ENCODE results near the gene KLHL11. TPM values are rescaled to one million over a fixed set of nuclear protein-coding genes. Genes with fewer than 3 reads are reported as not detected.

KLHL11 gene
- total and polyA plus RNA-seq, 2 experiments from 2014 or later, result 21.3 to 29.2 TPM

GRCh38 chr17:41905172-41905571, 39.9 kb upstream of the KLHL11 start:
- DNase-seq (ENCODE audit: low read depth in 1 of 2, low spot score in 1 of 2), result no peak
- Histone ChIP-seq H3K9me3 (ENCODE audit: low read depth) (no peaks in the 10 kb centered on the region), H3K27me3 (no peaks in the 10 kb centered on the region), H3K27ac (no peak overlapping the region), H3K4me1 (ENCODE audit: low read depth) (no peaks in the 10 kb centered on the region), H3K4me3 (no peak overlapping the region), H3K36me3 (peaks cover 52% of the 10 kb centered on the region)
- no peak for TF ChIP-seq CTCF (IDR thresholded peaks at IDR 0.05; ENCODE audit: low read depth, low read length)

- peaks cover 50% of the 10 kb centered on the region for H3K36me3 ChIP-seq
- H3K4me1 ChIP-seq (ENCODE audit: low read depth), result no peaks in the 10 kb centered on the region
Observed at GRCh38 chr17:41904242-41904841, 39.1 kb upstream of the KLHL11 start.

GRCh38 chr17:41901646-41902045, 36.4 kb upstream of the KLHL11 start:
- no peaks in the 10 kb centered on the region for H3K9me3 ChIP-seq (ENCODE audit: low read depth)
- no peak for DNase-seq (ENCODE audit: low read depth in 1 of 2, low spot score in 1 of 2)
- H3K27ac ChIP-seq, result no peak overlapping the region
- H3K27me3 ChIP-seq, result no peaks in the 10 kb centered on the region
- peaks cover 59% of the 10 kb centered on the region for H3K36me3 ChIP-seq
- no peaks in the 10 kb centered on the region for H3K4me1 ChIP-seq (ENCODE audit: low read depth)
- no peak overlapping the region for H3K4me3 ChIP-seq
- no peak for TF ChIP-seq CTCF (IDR thresholded peaks at IDR 0.05; ENCODE audit: low read depth, low read length)

More at GRCh38 chr17:41904242-41904841, 39.1 kb upstream of the KLHL11 start:
- DNase-seq (ENCODE audit: low read depth in 1 of 2, low spot score in 1 of 2), result no peak
- Histone ChIP-seq H3K27ac (no peak overlapping the region), H3K9me3 (ENCODE audit: low read depth) (no peaks in the 10 kb centered on the region), H3K4me3 (no peak overlapping the region), H3K27me3 (no peaks in the 10 kb centered on the region)
- TF ChIP-seq CTCF (IDR thresholded peaks at IDR 0.05; ENCODE audit: low read depth, low read length), result no peak

- Histone ChIP-seq H3K36me3 (peaks cover 51% of the 10 kb centered on the region), H3K27me3 (no peaks in the 10 kb centered on the region), H3K27ac (no peak overlapping the region), H3K4me3 (no peak overlapping the region), H3K9me3 (ENCODE audit: low read depth) (no peaks in the 10 kb centered on the region), H3K4me1 (ENCODE audit: low read depth) (no peaks in the 10 kb centered on the region)
- TF ChIP-seq CTCF (IDR thresholded peaks at IDR 0.05; ENCODE audit: low read depth, low read length), result no peak
- no peak for DNase-seq (ENCODE audit: low read depth in 1 of 2, low spot score in 1 of 2)
Observed at GRCh38 chr17:41896726-41897125, 31.5 kb upstream of the KLHL11 start.

GRCh38 chr17:41895617-41896016, 30.4 kb upstream of the KLHL11 start:
- Histone ChIP-seq H3K4me1 (ENCODE audit: low read depth) (no peaks in the 10 kb centered on the region), H3K27me3 (no peaks in the 10 kb centered on the region), H3K36me3 (peaks cover 51% of the 10 kb centered on the region), H3K4me3 (no peak overlapping the region), H3K27ac (peak overlapping the region; percentile 48), H3K9me3 (ENCODE audit: low read depth) (no peaks in the 10 kb centered on the region)
- peak in 1 of 2 donors; percentile 49 for DNase-seq (ENCODE audit: low read depth in 1 of 2, low spot score in 1 of 2)
- no peak for TF ChIP-seq CTCF (IDR thresholded peaks at IDR 0.05; ENCODE audit: low read depth, low read length)
